HG03103 (cell line): ENCODE data around the gene MORC3.
"Not testable (repeated sequence)": the region's sequence is repeated elsewhere in the genome, so short reads cannot be mapped to it uniquely, and the experiment has no call there.

Source experiments
- ATAC-seq: cut with Tn5 transposase; IDR thresholded peaks from one replicate; pipeline ENCODE4 v1.9.1; 2021; ENCODE audit warnings: low read depth; ENCODE audit not compliant: unreplicated experiment

Gene MORC3

DNA sequence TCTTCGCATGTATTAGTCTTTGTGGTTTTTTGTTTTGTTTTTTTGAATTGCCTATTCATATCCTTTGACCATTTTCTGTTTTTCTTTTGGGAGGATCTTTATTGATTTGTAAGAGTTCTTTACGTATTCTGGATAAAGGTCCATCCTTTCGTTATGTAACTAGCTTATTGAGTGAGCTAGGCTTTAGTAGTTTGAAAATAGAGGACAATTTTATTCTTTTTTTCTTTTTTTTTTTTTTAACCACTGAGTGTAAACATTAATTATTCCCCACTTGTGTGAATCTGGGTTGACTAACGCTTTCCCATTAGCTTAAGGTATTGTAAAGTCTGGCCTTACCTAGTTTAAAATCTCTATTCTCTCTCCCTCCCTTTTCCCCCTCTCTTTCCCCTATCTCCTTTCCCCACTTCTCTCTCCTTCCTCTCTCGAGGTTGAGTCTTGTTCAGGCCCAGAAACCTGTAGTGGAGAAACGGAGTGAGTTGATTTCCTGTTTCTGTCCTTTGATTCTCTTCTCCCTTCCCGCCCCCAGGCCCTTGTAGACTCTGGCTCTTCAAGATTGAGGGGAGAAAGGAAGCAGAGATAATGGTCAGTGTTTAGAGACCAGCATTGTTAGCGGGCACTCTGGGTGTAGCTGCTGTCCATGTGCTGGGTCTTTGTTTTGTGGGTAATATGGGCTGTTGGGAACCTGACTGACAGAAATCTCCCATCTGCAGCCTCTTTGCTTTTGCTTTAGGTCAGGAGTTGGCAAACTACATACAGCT, 1.5 kb downstream of the MORC3 start:
- ATAC-seq: no peak

DNA sequence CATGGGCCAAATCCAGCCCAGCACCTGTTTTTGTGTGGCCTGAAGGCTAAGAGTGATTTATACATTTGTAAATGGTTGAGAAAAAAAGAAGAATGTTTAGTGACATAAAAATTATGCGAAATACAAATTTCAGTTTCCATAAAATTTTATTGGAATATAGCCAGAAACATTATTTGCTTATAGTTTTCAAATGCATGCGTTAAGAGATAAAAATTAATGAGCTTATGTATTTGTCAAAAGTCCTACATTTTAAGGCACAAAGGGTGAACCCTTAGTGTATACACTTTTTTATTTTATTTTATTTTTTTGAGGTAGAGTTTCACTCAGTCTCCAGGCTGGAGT, 2.1 kb downstream of the MORC3 start:
- no peak for ATAC-seq

GRCh38 chr21:36323032-36323431, 3.0 kb downstream of the MORC3 start:
- ATAC-seq: no peak

DNA sequence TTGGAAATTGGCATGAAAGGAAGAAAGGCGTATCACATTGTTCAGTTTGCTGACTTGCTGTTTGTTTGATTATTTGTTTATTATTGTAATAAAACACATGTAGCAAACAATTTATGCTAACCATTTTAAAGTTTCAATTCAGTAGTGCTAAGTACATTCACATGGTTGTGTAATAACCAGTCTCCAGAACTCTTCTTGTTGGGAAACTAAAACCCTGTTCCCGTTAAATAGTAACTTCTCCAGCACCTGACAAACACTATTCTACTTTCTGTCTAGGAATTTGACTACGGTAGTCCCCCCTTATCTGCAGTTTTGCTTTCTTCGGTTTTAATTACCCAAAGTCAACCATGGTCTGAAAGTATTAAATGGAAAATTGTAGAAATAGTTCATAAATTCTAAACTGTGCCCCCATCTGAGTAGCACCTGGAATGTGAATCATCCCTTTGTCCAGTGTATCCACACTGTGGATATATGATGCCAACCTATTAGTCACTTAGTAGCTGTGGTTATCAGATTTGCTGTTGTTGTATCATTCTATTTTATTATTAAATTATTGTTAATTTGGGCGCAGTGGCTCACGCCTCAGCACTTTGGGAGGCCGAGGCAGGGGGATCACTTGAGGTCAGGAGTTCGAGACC, 5.5 kb downstream of the MORC3 start:
- no peak for ATAC-seq

GRCh38 chr21:36330904-36331303, 10.9 kb downstream of the MORC3 start:
- no peak for ATAC-seq

DNA sequence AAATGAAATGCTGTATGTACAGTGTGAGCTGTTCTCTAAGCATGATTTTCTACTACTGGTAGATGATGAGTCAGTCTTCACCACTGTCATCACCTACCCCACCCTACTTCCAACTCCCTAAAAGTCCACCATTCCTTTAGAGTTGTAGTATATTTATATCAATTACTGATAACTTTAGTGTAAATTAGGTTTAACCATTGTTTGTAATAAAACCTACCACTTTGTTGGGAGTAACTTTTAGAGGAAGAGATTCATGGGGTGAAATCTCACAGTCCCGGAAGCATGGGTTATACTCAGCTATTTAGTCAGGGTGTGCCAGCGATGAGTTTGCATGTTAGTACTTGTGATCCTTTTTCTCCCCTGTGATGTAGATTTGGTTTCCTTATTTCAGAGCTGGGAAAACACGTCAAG, 17.1 kb downstream of the MORC3 start:
- ATAC-seq: no peak

DNA sequence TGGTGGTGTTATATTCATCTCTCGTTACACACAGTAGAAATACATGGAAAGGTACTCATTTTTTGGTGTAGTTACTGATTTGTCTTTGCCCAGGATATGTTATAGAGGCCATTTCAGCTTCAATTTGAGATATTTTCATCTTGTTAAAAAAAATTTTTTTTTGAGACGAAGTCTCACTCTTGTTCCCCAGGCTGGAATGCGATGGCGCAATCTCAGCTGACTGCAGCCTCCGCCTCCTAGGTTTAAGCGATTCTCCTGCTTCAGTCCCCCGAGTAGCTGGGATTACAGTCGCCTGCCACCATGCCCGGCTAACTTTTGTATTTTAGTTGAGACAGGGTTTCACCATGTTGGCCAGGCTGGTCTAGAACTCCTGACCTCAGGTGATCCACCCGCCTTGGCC, 19.0 kb downstream of the MORC3 start:
- no peak for ATAC-seq

DNA sequence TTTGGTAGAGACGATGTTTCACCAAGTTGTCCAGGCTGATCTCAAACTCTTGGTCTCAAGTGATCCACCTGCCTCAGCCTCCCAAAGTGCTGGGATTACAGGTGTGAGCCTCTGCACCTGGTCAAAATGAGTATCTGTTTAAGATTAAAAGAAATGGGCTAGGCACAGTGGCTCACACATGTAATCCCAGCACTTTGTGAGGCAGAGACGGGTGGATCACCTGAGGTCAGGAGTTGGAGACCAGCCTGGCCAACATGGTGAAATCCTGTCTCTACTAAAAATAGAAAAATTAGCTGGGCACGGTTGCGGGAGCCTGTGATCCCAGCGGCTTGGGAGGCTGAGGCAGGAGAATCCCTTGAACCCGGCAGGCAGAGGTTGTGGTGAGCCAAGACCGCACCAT, 22.6 kb downstream of the MORC3 start:
- not testable (repeated sequence) for ATAC-seq

DNA sequence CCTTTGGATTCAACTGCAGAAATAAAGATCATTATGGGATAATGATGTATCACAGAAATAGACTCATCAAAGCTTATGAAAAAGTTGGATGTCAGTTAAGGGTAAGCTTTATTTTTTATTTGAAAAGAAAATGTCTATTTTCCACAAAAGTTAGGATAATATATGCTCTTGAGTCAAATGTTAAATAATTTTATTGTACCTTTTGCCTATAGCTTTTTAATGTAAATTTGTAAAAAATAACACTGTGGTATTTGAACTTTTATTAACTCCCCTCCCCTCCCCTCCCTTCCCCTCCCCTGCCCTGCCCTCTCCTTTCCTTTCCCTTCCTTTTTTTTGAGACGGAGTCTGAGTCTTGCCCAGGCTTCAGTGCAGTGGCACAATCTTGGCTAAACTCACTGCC, 24.9 kb downstream of the MORC3 start:
- no peak for ATAC-seq

- no peak for ATAC-seq
Observed at GRCh38 chr21:36347278-36347961, 27.4 kb downstream of the MORC3 start.

- no peak for ATAC-seq
Observed at GRCh38 chr21:36347962-36348328, 27.9 kb downstream of the MORC3 start.

DNA sequence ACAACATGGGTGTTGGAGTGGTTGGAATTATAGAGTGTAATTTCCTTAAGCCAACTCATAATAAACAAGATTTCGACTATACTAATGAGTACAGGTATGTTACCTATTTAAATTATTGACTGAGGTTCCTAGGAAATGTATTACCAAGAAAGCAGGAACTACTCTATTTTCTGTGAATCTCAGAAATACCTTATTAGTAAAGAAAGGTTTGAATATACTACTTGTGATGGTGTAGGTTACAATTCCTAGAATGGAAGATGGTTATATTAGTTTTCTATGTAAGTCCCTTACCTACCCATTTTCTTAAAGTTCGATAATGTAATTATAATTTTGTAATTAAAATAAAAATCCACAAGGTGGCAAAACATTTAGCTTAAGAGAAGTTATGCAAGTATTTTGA, 29.3 kb downstream of the MORC3 start:
- no peak for ATAC-seq

GRCh38 chr21:36350282-36350910, 30.4 kb downstream of the MORC3 start:
- no peak for ATAC-seq

GRCh38 chr21:36354918-36355680, 35.1 kb downstream of the MORC3 start:
- no peak for ATAC-seq

- ATAC-seq: no peak
Observed at GRCh38 chr21:36355868-36356267, 35.9 kb downstream of the MORC3 start.

DNA sequence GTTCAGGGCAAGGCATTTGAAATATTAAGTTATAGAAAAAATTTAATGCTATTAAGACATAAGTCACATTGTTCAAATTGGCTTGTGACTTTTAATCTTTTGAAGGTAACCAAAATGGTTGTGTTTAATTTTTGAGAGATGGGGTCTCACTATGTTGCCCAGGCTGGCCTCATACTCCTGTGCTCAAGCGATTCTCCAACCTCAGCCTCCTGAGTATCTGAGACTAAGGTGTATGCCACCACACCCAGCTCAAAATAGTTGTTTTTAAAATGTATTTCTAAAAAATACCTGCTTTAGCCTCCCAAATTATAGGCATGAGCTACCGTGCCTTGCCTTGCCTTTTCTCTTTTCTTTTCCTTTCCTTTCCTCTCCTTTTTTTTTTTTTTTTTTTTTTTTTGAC, 39.2 kb downstream of the MORC3 start:
- ATAC-seq: no peak

GRCh38 chr21:36369064-36369685, 49.2 kb downstream of the MORC3 start:
- no peak for ATAC-seq

DNA sequence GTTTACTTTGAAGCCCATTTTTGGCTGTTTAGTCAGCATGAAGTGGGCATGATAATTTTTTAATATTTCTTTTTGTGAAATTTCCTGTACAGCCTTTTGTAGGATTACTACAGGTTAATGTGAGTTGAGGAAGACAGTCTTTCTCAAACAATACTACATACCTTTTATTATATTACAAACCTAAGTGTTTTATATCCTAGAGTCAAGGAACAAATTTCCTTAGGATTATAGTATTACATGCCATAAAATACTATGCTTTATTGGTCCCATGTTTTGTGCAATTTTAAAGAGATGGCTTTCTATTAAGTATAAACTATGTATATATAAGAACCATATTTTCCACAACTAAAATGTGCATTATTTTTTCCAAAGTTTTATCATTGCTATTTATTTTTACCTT, 56.0 kb downstream of the MORC3 start:
- no peak for ATAC-seq

DNA sequence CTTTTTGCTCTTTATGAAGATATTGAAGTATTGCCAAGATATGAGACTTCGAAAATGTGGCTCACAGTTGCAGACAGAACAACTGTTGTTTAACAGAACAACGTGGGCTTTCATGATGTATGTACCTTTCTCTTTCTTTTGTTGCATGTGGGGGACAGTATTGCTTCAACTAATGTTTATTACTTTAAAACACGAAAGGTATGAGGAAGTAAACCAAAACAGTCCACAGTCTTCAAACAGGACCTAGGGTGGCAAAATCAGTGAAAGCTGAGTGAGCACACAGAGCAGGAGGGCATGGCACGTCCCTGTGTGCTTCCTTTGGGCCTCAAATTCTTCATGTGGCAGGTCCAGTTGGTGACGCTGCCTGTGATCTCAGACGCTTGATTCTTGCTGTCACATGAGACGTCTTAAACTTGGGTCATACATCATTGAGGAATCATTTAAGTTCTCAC, 57.4 kb downstream of the MORC3 start:
- ATAC-seq: no peak

DNA sequence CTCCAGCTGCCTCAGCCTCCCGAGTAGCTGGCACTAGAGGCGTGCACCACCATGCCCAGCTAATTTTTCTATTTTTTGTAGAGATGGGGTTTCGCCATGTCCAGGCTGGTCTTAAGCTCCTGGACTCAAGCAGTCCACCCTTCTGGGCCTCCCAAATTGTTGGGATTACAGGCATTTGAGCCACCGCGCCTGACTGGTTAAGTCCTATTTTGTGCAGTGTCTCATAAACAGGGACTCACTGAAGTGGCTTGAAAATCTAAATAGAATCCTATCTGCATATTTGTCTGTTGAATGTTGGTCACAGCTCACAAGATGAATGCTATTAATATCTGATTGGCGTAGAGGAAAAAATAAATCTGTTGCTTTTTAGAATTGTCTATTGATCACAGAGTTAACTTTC, 59.3 kb downstream of the MORC3 start:
- no peak for ATAC-seq
